GM19397 (cell line): Measurements from ENCODE around the gene GAGE2A.
"Not testable (repeated sequence)": the region's sequence is repeated elsewhere in the genome, so short reads cannot be mapped to it uniquely, and the experiment has no call there.

Source experiments
- ATAC-seq: cut with Tn5 transposase; IDR thresholded peaks from one replicate; pipeline ENCODE4 v1.9.1; 2021; ENCODE audit warnings: mild to moderate bottlenecking, moderate library complexity; ENCODE audit not compliant: unreplicated experiment

Gene GAGE2A

GRCh38 chrX:49589196-49589595 is at the start of gene GAGE2A:
GAGE2A (plus strand) TSS chrX:49589496; CDS start chrX:49590651, 1,155 bp downstream.
- not testable (repeated sequence) for ATAC-seq

- not testable (repeated sequence) for ATAC-seq
These were observed 47.9 kb upstream of the GAGE2A start, which contains the start of gene GAGE12D for GRCh38 chrX:49541433-49541832. GAGE12D (plus strand) TSS chrX:49541733; CDS start chrX:49542888, 1,155 bp downstream.

GRCh38 chrX:49550989-49551388 is 38.3 kb upstream of the GAGE2A start, which contains the start of gene GAGE12E:
GAGE12E (plus strand) TSS chrX:49551289; CDS start chrX:49552444, 1,155 bp downstream.
- not testable (repeated sequence) for ATAC-seq

GRCh38 chrX:49560542-49560941 is 28.8 kb upstream of the GAGE2A start, which contains the start of gene GAGE12F:
GAGE12F (plus strand) TSS chrX:49560842; CDS start chrX:49561997, 1,155 bp downstream.
- not testable (repeated sequence) for ATAC-seq

- not testable (repeated sequence) for ATAC-seq
These were observed 20.6 kb upstream of the GAGE2A start for GRCh38 chrX:49568728-49569127.

- ATAC-seq, result not testable (repeated sequence)
These were observed 20.1 kb upstream of the GAGE2A start for GRCh38 chrX:49569152-49569551.

- ATAC-seq, result not testable (repeated sequence)
These were observed 19.2 kb upstream of the GAGE2A start, which contains the start of gene GAGE12G for GRCh38 chrX:49570100-49570499. GAGE12G (plus strand) TSS chrX:49570400; CDS start chrX:49571555, 1,155 bp downstream.

GRCh38 chrX:49579649-49580048 is 9.6 kb upstream of the GAGE2A start, which contains the start of gene GAGE12H:
GAGE12H (plus strand) TSS chrX:49579949; CDS start chrX:49581104, 1,155 bp downstream.
- ATAC-seq, result not testable (repeated sequence)

- not testable (repeated sequence) for ATAC-seq
These were observed 628 bp downstream of the GAGE2A start for GRCh38 chrX:49589769-49590478.

GRCh38 chrX:49590488-49590887 is 1.2 kb downstream of the GAGE2A start:
- ATAC-seq, result not testable (repeated sequence)

- ATAC-seq, result not testable (repeated sequence)
These were observed 9.4 kb downstream of the GAGE2A start, which contains the start of gene GAGE1 for GRCh38 chrX:49598720-49599119. GAGE1 (plus strand) TSS chrX:49599020; CDS start chrX:49600175, 1,155 bp downstream.

- ATAC-seq, result no peak
These were observed 21.5 kb downstream of the GAGE2A start for GRCh38 chrX:49610718-49611310.

- no peak for ATAC-seq
These were observed 29.3 kb downstream of the GAGE2A start for GRCh38 chrX:49618574-49618973.

GRCh38 chrX:49627086-49627777 is 37.9 kb downstream of the GAGE2A start:
- no peak for ATAC-seq

GRCh38 chrX:49644991-49645637 is 55.8 kb downstream of the GAGE2A start:
- no peak for ATAC-seq
